DOHH2 (cell line): ENCODE data around the gene GOLM1.

Experiments
- H3F3A ChIP-seq: fragments of 200-600 bp; sonication (generic), shearing (Covaris generic); 2 replicates; pipeline ENCODE4 v1.6.0; 2016; ENCODE audit warnings: antibody characterized with exemption, mild to moderate bottlenecking; ENCODE audit not compliant: control insufficient read depth, insufficient read depth
- H3K27ac ChIP-seq: fragments of 200-600 bp; sonication (generic); 2 replicates; pipeline ENCODE4 v1.5.1; 2014; ENCODE audit warnings: low read depth, mild to moderate bottlenecking, low read length, moderate library complexity
- H3K27me3 ChIP-seq: fragments of 200-600 bp; sonication (generic); 2 replicates; pipeline ENCODE4 v1.6.1; 2014; ENCODE audit warnings: mild to moderate bottlenecking, low read length, mixed read lengths; ENCODE audit not compliant: control insufficient read depth
- H3K36me3 ChIP-seq: fragments of 200-600 bp; sonication (generic); 2 replicates; pipeline ENCODE4 v1.6.1; 2014; ENCODE audit warnings: mild to moderate bottlenecking, low read length, moderate library complexity, mixed read lengths; ENCODE audit not compliant: control insufficient read depth
- H3K4me1 ChIP-seq: fragments of 200-600 bp; sonication (generic); 2 replicates; pipeline ENCODE4 v1.6.1; 2014; ENCODE audit warnings: mild to moderate bottlenecking, low read length, mixed read lengths; ENCODE audit not compliant: control insufficient read depth
- H3K4me2 ChIP-seq: fragments of 200-600 bp; sonication (generic); 2 replicates; pipeline ENCODE4 v1.6.0; 2014; ENCODE audit warnings: mild to moderate bottlenecking, low read length, moderate library complexity
- H3K4me3 ChIP-seq: fragments of 200-600 bp; sonication (generic); 2 replicates; pipeline ENCODE4 v1.5.1; 2014; ENCODE audit warnings: mild to moderate bottlenecking, low read length, mixed read lengths
- H3K79me2 ChIP-seq: fragments of 200-600 bp; sonication (generic); 2 replicates; pipeline ENCODE4 v1.6.1; 2014; ENCODE audit warnings: mild to moderate bottlenecking, low read length, mixed read lengths; ENCODE audit not compliant: control insufficient read depth
- H3K9me2 ChIP-seq: fragments of 200-600 bp; sonication (generic); replicated peaks from 2 replicates; pipeline ENCODE4 v1.6.1; 2014; ENCODE audit warnings: mild to moderate bottlenecking, low read length, mixed read lengths; ENCODE audit not compliant: control insufficient read depth
- H3K9me3 ChIP-seq: fragments of 200-600 bp; sonication (generic); 2 replicates; pipeline ENCODE4 v1.6.1; 2014; ENCODE audit warnings: antibody characterized with exemption, low read length, mixed read lengths; ENCODE audit not compliant: control insufficient read depth, insufficient read depth
- H4K20me1 ChIP-seq: fragments of 200-600 bp; sonication (generic); 2 replicates; pipeline ENCODE4 v1.6.0; 2014; ENCODE audit warnings: low read depth, mild to moderate bottlenecking, antibody characterized with exemption, low read length, moderate library complexity; ENCODE audit not compliant: control insufficient read depth, insufficient read depth
- CTCF ChIP-seq: fragments of 200-600 bp; sonication (generic); IDR thresholded peaks from one replicate; pipeline ENCODE4 v1.5.1; 2014; ENCODE audit warnings: antibody characterized with exemption, mild to moderate bottlenecking, low read depth, low read length; ENCODE audit not compliant: poor library complexity, severe bottlenecking
- EZH2phosphoT487 ChIP-seq: fragments of 200-600 bp; sonication (generic); IDR thresholded peaks from 2 replicates; pipeline ENCODE4 v1.6.1; 2017; ENCODE audit warnings: borderline replicate concordance, mild to moderate bottlenecking, antibody characterized with exemption, low read length, moderate library complexity, mixed read lengths

The GOLM1 gene

DNA sequence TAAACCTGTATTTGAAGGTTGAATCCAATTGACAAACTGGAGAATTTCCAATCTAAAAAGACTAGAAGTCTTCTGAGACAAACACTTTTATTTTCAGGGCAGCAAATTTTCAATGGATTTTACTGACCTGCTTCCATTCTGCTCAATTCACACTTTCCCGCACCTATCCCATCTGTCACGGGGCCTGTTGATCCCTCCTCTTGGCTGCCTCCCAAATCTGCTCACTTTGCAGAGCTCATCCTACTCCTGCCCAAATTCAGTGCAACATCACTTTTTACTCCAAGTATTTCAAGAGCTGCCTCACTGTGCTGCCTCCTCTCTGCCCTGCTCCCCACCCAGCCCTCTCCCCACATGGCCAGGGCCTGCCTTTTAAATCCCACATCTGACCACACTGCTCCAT is 35.1 kb downstream of the GOLM1 start:
- H3K9me2 ChIP-seq = no peaks in the 10 kb centered on the region
- H3K4me2 ChIP-seq = no peak overlapping the region
- H3F3A ChIP-seq = no peaks in the 10 kb centered on the region
- H3K79me2 ChIP-seq = no peaks in the 10 kb centered on the region
- H3K27ac ChIP-seq = no peak overlapping the region
- no peaks in the 10 kb centered on the region for H3K4me1 ChIP-seq
- 0 out of 2 replicates have a peak, but pooled peaks cover under 1% of the 10 kb centered on the region for H3K27me3 ChIP-seq
- no peaks in the 10 kb centered on the region for H3K9me3 ChIP-seq
- H3K4me3 ChIP-seq = no peak overlapping the region
- no peak for TF ChIP-seq EZH2phosphoT487
- no peak for TF ChIP-seq CTCF
- H4K20me1 ChIP-seq = no peaks in the 10 kb centered on the region
- no peaks in the 10 kb centered on the region for H3K36me3 ChIP-seq

DNA sequence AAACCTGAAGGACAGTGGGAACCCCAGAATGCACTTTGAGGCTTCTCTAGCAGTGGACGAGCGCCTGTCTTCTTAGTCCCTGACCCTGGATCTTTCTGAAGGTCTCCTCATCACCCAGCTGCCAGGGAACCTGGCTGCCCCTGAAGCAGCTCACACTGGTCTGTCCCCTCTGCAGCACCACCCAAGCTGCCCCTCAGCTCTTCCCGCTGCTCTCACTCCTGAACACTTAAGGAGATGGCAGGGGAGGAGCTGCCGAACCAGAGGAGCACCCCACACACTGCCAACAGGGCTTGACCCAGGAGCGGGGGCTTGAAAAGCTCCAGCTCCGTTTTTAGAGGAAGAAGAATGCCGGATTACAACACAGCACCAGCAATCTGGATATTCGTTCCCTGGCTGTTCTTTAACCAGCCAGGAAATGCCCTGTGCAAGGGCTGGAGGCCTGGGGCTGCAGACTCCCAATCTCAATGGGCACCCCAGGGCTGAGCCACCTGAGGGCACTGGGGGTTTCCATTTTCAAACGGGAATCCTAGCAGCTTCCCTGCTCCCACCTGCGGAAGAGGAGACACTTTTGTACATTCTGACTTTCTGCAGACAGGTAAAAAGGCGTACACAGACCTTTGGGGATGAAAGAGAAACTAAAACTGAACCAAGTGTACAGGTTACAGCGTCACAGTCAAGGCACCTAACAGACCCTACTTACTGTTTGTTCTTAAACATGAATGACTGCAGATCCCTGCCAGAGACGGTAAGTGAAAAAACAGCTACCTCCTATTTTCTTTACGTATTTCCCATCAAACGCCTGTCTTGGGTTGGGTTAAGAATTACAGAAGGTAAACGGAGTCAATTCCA is 36.3 kb downstream of the GOLM1 start:
- TF ChIP-seq EZH2phosphoT487 = no peak
- no peak for TF ChIP-seq CTCF
- Histone ChIP-seq H3K9me2 (no peaks in the 10 kb centered on the region), H3K4me2 (no peak overlapping the region), H3K4me3 (no peak overlapping the region), H3K4me1 (no peaks in the 10 kb centered on the region), H3K27me3 (no peaks in the 10 kb centered on the region), H3K9me3 (no peaks in the 10 kb centered on the region), H4K20me1 (no peaks in the 10 kb centered on the region), H3F3A (no peaks in the 10 kb centered on the region), H3K36me3 (no peaks in the 10 kb centered on the region), H3K79me2 (no peaks in the 10 kb centered on the region), H3K27ac (no peak overlapping the region)

- Histone ChIP-seq H3K9me2 (no peaks in the 10 kb centered on the region), H3K9me3 (no peaks in the 10 kb centered on the region), H3K4me2 (no peak overlapping the region), H3K4me3 (no peak overlapping the region), H4K20me1 (no peaks in the 10 kb centered on the region), H3K27ac (no peak overlapping the region), H3K79me2 (no peaks in the 10 kb centered on the region), H3K36me3 (no peaks in the 10 kb centered on the region), H3K27me3 (no peaks in the 10 kb centered on the region), H3K4me1 (no peaks in the 10 kb centered on the region), H3F3A (no peaks in the 10 kb centered on the region)
- TF ChIP-seq CTCF (no peak), EZH2phosphoT487 (no peak)
Observed at GRCh38 chr9:86061972-86062739, 37.2 kb downstream of the GOLM1 start.
